ENCODE results near the gene BICC1.

DNA sequence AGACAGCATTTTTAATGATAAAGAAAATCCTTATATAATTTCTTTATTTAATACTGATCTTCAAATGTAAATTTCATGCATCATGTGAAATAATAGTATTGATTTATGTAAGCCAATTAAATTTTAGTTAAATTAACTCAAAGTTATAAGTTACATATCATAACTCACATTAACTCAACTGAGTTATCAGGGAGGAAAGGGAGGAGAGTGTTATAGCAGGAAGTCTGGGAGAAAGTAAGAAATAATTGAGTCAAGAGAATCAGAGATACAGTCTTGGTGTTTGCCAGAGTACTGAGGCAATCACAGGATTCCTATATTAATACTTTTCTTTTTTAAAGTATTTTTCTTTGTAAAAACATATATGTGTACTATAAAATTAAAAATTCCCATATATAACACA is 4.0 kb downstream of the BICC1 start:
- TF ChIP-seq CTCF (IDR thresholded peaks at IDR 0.05): no peak
- TF ChIP-seq EZH2 (IDR thresholded peaks at IDR 0.05; ENCODE audit: borderline replicate concordance, insufficient read depth, low read depth, low read length, poor library complexity, severe bottlenecking): no peak

Data from B cell (primary cell).